Ishikawa (cell line): Measurements from ENCODE around the gene OGT.

Source experiments
- CEBPB ChIP-seq: IDR thresholded peaks from 2 replicates; pipeline ENCODE4 v1.6.1; 2012
- EGR1 ChIP-seq: IDR thresholded peaks from 2 replicates; pipeline ENCODE4 v1.6.1; 2012
- EP300 ChIP-seq: IDR thresholded peaks from 2 replicates; pipeline ENCODE4 v1.6.1; 2012; ENCODE audit warnings: borderline replicate concordance
- TEAD4 ChIP-seq: IDR thresholded peaks from 2 replicates; pipeline ENCODE4 v1.6.1; 2012
- TF ChIP-seq, protein P1 (sequence below): IDR thresholded peaks from 2 replicates; pipeline ENCODE4 v1.6.1; 2012; ENCODE audit warnings: low read depth, mild to moderate bottlenecking
- TF ChIP-seq, protein P2 (sequence below): IDR thresholded peaks from 2 replicates; pipeline ENCODE4 v1.6.1; 2012

DNA sequence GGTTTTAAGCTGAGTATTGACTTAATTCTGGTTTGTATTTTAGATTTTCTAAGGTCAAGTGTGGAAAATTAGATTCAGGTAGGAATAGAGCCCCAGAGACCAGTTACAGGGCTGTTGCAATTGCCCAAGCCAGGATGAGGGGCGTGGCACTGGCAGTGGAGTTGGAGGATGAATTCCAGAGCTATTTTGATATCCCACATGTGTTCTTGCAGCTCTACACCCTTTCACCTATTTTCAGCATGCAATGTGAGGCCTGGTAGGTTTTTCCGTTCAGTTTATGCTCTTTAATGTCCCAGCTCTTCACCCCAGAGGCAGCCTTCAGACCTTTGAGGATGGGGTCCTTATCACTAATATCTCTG, 17.9 kb upstream of the OGT start:
- TF ChIP-seq, protein P1, sequence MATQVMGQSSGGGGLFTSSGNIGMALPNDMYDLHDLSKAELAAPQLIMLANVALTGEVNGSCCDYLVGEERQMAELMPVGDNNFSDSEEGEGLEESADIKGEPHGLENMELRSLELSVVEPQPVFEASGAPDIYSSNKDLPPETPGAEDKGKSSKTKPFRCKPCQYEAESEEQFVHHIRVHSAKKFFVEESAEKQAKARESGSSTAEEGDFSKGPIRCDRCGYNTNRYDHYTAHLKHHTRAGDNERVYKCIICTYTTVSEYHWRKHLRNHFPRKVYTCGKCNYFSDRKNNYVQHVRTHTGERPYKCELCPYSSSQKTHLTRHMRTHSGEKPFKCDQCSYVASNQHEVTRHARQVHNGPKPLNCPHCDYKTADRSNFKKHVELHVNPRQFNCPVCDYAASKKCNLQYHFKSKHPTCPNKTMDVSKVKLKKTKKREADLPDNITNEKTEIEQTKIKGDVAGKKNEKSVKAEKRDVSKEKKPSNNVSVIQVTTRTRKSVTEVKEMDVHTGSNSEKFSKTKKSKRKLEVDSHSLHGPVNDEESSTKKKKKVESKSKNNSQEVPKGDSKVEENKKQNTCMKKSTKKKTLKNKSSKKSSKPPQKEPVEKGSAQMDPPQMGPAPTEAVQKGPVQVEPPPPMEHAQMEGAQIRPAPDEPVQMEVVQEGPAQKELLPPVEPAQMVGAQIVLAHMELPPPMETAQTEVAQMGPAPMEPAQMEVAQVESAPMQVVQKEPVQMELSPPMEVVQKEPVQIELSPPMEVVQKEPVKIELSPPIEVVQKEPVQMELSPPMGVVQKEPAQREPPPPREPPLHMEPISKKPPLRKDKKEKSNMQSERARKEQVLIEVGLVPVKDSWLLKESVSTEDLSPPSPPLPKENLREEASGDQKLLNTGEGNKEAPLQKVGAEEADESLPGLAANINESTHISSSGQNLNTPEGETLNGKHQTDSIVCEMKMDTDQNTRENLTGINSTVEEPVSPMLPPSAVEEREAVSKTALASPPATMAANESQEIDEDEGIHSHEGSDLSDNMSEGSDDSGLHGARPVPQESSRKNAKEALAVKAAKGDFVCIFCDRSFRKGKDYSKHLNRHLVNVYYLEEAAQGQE, result no peak
- TF ChIP-seq, protein P2, sequence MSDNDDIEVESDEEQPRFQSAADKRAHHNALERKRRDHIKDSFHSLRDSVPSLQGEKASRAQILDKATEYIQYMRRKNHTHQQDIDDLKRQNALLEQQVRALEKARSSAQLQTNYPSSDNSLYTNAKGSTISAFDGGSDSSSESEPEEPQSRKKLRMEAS, result no peak
- no peak for TF ChIP-seq CEBPB
- no peak for TF ChIP-seq EGR1
- no peak for TF ChIP-seq EP300
- no peak for TF ChIP-seq TEAD4
